ENCODE results near the gene TARS3. TPM values are rescaled to one million over a fixed set of nuclear protein-coding genes. Genes with fewer than 3 reads are reported as not detected.
A peak's percentile ranks its signal among the peaks of the same experiment; 100 is the strongest.

The TARS3 gene
- total RNA-seq, 1 donor from 2014 or later = 6.9 TPM

DNA sequence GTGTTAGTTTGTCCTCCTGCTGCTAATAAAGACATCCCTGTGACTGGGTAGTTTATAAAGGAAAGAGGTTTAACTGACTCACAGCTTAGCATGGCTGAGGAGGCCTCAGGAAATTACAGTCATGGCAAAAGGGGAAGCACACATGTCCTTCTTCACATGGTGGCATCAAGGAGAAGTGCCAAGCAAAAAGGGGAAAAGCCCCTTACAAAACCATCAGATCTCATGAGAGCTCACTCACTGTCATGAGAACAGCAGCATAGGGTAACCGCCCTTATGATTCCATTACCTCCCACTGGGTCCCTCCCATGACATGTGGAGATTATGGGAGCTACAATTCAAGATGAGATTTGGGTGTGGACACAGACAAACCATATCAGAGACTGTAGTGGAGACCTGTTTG, 99.1 kb downstream of the TARS3 start:
- H3K4me1 ChIP-seq = no peaks in the 10 kb centered on the region
- H3K27ac ChIP-seq = no peak overlapping the region
- intact Hi-C loops (cut with DNase I) = no loop called here

GRCh38 chr15:101623367-101624304, 100.6 kb downstream of the TARS3 start:
- Histone ChIP-seq H3K27me3 (no peaks in the 10 kb centered on the region), H3K4me3 (no peak overlapping the region), H3K4me1 (no peaks in the 10 kb centered on the region), H3K9me3 (no peaks in the 10 kb centered on the region), H3K36me3 (no peaks in the 10 kb centered on the region), H3K27ac (no peak overlapping the region)
- no peak for DNase-seq (ENCODE audit: extremely low spot score in 2 of 2)
- intact Hi-C loops (cut with DNase I) = no loop called here
- TF ChIP-seq POLR2AphosphoS5 (IDR thresholded peaks at IDR 0.05; ENCODE audit: insufficient read depth in 1 of 2, low read depth in 1 of 2) (no peak), POLR2A (IDR thresholded peaks at IDR 0.05) (no peak)
- TF ChIP-seq, protein P1, sequence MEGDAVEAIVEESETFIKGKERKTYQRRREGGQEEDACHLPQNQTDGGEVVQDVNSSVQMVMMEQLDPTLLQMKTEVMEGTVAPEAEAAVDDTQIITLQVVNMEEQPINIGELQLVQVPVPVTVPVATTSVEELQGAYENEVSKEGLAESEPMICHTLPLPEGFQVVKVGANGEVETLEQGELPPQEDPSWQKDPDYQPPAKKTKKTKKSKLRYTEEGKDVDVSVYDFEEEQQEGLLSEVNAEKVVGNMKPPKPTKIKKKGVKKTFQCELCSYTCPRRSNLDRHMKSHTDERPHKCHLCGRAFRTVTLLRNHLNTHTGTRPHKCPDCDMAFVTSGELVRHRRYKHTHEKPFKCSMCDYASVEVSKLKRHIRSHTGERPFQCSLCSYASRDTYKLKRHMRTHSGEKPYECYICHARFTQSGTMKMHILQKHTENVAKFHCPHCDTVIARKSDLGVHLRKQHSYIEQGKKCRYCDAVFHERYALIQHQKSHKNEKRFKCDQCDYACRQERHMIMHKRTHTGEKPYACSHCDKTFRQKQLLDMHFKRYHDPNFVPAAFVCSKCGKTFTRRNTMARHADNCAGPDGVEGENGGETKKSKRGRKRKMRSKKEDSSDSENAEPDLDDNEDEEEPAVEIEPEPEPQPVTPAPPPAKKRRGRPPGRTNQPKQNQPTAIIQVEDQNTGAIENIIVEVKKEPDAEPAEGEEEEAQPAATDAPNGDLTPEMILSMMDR (IDR thresholded peaks at IDR 0.05) = no peak

More for the DNA sequence above, 99.1 kb downstream of the TARS3 start:
- no peak for DNase-seq (ENCODE audit: extremely low spot score in 2 of 2)
- no peaks in the 10 kb centered on the region for H3K36me3 ChIP-seq
- no peaks in the 10 kb centered on the region for H3K9me3 ChIP-seq
- TF ChIP-seq POLR2A (IDR thresholded peaks at IDR 0.05) = no peak
- TF ChIP-seq, protein P1 (IDR thresholded peaks at IDR 0.05) = no peak
- no peak for TF ChIP-seq POLR2AphosphoS5 (IDR thresholded peaks at IDR 0.05; ENCODE audit: insufficient read depth in 1 of 2, low read depth in 1 of 2)
- no peak overlapping the region for H3K4me3 ChIP-seq
- H3K27me3 ChIP-seq = no peaks in the 10 kb centered on the region

- Histone ChIP-seq H3K4me1 (no peaks in the 10 kb centered on the region), H3K27ac (no peak overlapping the region), H3K4me3 (no peak overlapping the region), H3K27me3 (no peaks in the 10 kb centered on the region), H3K36me3 (no peaks in the 10 kb centered on the region), H3K9me3 (no peaks in the 10 kb centered on the region)
- DNase-seq (ENCODE audit: extremely low spot score in 2 of 2) = peak in 1 of 2 donors; percentile 34
- intact Hi-C loops (cut with DNase I) = no loop called here
- TF ChIP-seq POLR2AphosphoS5 (IDR thresholded peaks at IDR 0.05; ENCODE audit: insufficient read depth in 1 of 2, low read depth in 1 of 2) = no peak
- TF ChIP-seq, protein P1 (IDR thresholded peaks at IDR 0.05) = no peak
- no peak for TF ChIP-seq POLR2A (IDR thresholded peaks at IDR 0.05)
Observed at GRCh38 chr15:101621961-101622360, 102.3 kb downstream of the TARS3 start.

DNA sequence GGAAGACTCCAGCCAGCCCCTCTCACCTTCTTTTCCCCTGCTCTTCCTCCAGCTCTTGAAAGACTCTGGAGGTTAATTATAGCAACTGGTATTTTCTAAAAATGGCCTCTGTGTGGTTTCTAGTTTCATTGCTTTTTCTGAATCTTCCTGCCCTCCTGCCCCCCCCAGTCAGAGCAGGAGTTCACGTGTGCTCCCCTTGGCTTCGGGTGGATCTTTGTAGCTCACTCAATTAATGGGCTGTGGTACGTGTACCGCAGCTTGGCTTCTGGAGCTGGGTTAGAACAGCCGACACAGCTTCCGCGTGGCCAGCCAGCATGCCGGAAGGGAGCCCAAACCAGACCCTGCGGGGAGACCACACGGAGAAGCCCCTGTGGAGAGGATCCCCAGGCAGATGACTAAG, 103.6 kb downstream of the TARS3 start:
- Histone ChIP-seq H3K4me1 (peaks cover 11% of the 10 kb centered on the region), H3K9me3 (no peaks in the 10 kb centered on the region), H3K27me3 (no peaks in the 10 kb centered on the region), H3K4me3 (no peak overlapping the region), H3K36me3 (no peaks in the 10 kb centered on the region), H3K27ac (no peak overlapping the region)
- intact Hi-C loops (cut with DNase I) = no loop called here
- no peak for DNase-seq (ENCODE audit: extremely low spot score in 2 of 2)
- TF ChIP-seq POLR2AphosphoS5 (IDR thresholded peaks at IDR 0.05; ENCODE audit: insufficient read depth in 1 of 2, low read depth in 1 of 2) (no peak), POLR2A (IDR thresholded peaks at IDR 0.05) (no peak)
- TF ChIP-seq, protein P1 (IDR thresholded peaks at IDR 0.05) = no peak

GRCh38 chr15:101619615-101619865, 104.7 kb downstream of the TARS3 start:
- intact Hi-C loops (cut with DNase I) = no loop called here
- TF ChIP-seq POLR2AphosphoS5 (IDR thresholded peaks at IDR 0.05; ENCODE audit: insufficient read depth in 1 of 2, low read depth in 1 of 2) = no peak
- no peak for TF ChIP-seq POLR2A (IDR thresholded peaks at IDR 0.05)
- TF ChIP-seq, protein P1 (IDR thresholded peaks at IDR 0.05) = no peak

More at GRCh38 chr15:101619615-101619865, 104.7 kb downstream of the TARS3 start:
- Histone ChIP-seq H3K27me3 (no peaks in the 10 kb centered on the region), H3K36me3 (no peaks in the 10 kb centered on the region), H3K4me1 (peaks cover 14% of the 10 kb centered on the region), H3K9me3 (no peaks in the 10 kb centered on the region), H3K27ac (no peak overlapping the region), H3K4me3 (no peak overlapping the region)
- no peak for DNase-seq (ENCODE audit: extremely low spot score in 2 of 2)

Data from vagina (tissue), 2 donors.